EL (cell line): ENCODE measurements around the gene MYADM.
"Not testable (repeated sequence)": the region's sequence is repeated elsewhere in the genome, so short reads cannot be mapped to it uniquely, and the experiment has no call there.

Experiments
- DNase-seq: peaks from one replicate; pipeline ENCODE4 v3.0.0-alpha.2; 2016

The MYADM gene

GRCh38 chr19:53867225-53868090 lies at the start of gene MYADM:
Gene MYADM (plus strand): TSS chr19:53867883. CDS start chr19:53873530, 5,647 bp downstream.
- DNase-seq = peak; percentile 98

GRCh38 chr19:53818756-53819155 lies 48.9 kb upstream of the MYADM start:
- DNase-seq = no peak

GRCh38 chr19:53819861-53820260 lies 47.8 kb upstream of the MYADM start:
- no peak for DNase-seq

GRCh38 chr19:53823380-53824120 lies 44.1 kb upstream of the MYADM start:
- DNase-seq = no peak

GRCh38 chr19:53824134-53824611 lies 43.5 kb upstream of the MYADM start, which contains the start of gene NLRP12:
Gene NLRP12 (minus strand): TSS chr19:53824314. CDS start chr19:53824174, 140 bp downstream.
- no peak for DNase-seq

- no peak for DNase-seq
Observed at GRCh38 chr19:53826876-53827275, 40.8 kb upstream of the MYADM start.

GRCh38 chr19:53828531-53828930 lies 39.2 kb upstream of the MYADM start:
- no peak for DNase-seq

- not testable (repeated sequence) for DNase-seq
Observed at GRCh38 chr19:53832861-53833260, 34.8 kb upstream of the MYADM start.

- not testable (repeated sequence) for DNase-seq
Observed at GRCh38 chr19:53838446-53838845, 29.2 kb upstream of the MYADM start.

GRCh38 chr19:53840241-53840640 lies 27.4 kb upstream of the MYADM start:
- DNase-seq = not testable (repeated sequence)

GRCh38 chr19:53840914-53841313 lies 26.8 kb upstream of the MYADM start:
- peak; percentile 88 for DNase-seq

- DNase-seq = no peak
Observed at GRCh38 chr19:53844849-53845246, 22.8 kb upstream of the MYADM start.

- DNase-seq = no peak
Observed at GRCh38 chr19:53847555-53847954, 20.1 kb upstream of the MYADM start.

- peak; percentile 77 for DNase-seq
Observed at GRCh38 chr19:53849237-53849676, 18.4 kb upstream of the MYADM start.

- DNase-seq = no peak
Observed at GRCh38 chr19:53853707-53854106, 14.0 kb upstream of the MYADM start.

- DNase-seq = no peak
Observed at GRCh38 chr19:53864308-53864836, 3.3 kb upstream of the MYADM start.

- no peak for DNase-seq
Observed at GRCh38 chr19:53865523-53865917, 2.2 kb upstream of the MYADM start.

- peak; percentile 68 for DNase-seq
Observed at GRCh38 chr19:53865918-53866864, 1.5 kb upstream of the MYADM start.

GRCh38 chr19:53866865-53867224 lies 838 bp upstream of the MYADM start:
- no peak for DNase-seq

- peak; percentile 83 for DNase-seq
Observed at GRCh38 chr19:53868091-53868891, 608 bp downstream of the MYADM start.
